Measurements from ENCODE around the gene HSPD1. TPM values are rescaled to one million over a fixed set of nuclear protein-coding genes. Genes with fewer than 3 reads are reported as not detected.
A peak's percentile ranks its signal among the peaks of the same experiment; 100 is the strongest.

HSPD1 gene
- total RNA-seq = 100 to 1,000 TPM in 3 of 4 donors, 10 to 100 TPM in 1; 88.4 to 221 (median 122) TPM

GRCh38 chr2:197499594-197500502, at the start of gene HSPD1, which contains the start of gene HSPE1:
Gene HSPD1 (minus strand): TSS chr2:197499840. CDS start chr2:197498848, 992 bp downstream.
Gene HSPE1 (plus strand): TSS chr2:197500379. CDS start chr2:197500437, 58 bp downstream.
- Histone ChIP-seq H3K27ac (peak within 1 kb of the TSS; percentile 92 to 95 (median 94)), H3K4me1 (peaks cover 0 to 42% (median 21%) of the 10 kb centered on the region in 4 donors), H3K4me3 (peak within 1 kb of the TSS; percentile 75 to 85 (median 80)), H3K27me3 (no peaks in the 10 kb centered on the region), H3K9me3 (no peaks in the 10 kb centered on the region), H3K36me3 (peaks cover 0 to 31% (median 0%) of the 10 kb centered on the region in 3 donors)
- DNase-seq = peak; percentile 97 to 99 (median 99)
- peak in 3 of 6 experiments; percentile 34 to 72 (median 60) for TF ChIP-seq CTCF (IDR thresholded peaks at IDR 0.05)
- TF ChIP-seq POLR2A (IDR thresholded peaks at IDR 0.05) = peak; percentile 95 to 99

GRCh38 chr2:197548582-197548981, 48.9 kb upstream of the HSPD1 start:
- TF ChIP-seq CTCF (IDR thresholded peaks at IDR 0.05) (no peak), POLR2A (IDR thresholded peaks at IDR 0.05) (no peak)
- Histone ChIP-seq H3K36me3 (peaks cover 0 to 69% (median 0%) of the 10 kb centered on the region in 3 donors), H3K4me3 (no peak overlapping the region), H3K27ac (no peak overlapping the region), H3K4me1 (no peaks in the 10 kb centered on the region), H3K9me3 (no peaks in the 10 kb centered on the region), H3K27me3 (no peaks in the 10 kb centered on the region)
- DNase-seq = no peak

GRCh38 chr2:197547163-197547900, 47.7 kb upstream of the HSPD1 start:
- Histone ChIP-seq H3K27ac (no peak overlapping the region), H3K4me3 (no peak overlapping the region), H3K4me1 (no peaks in the 10 kb centered on the region), H3K36me3 (peaks cover 0 to 69% (median 0%) of the 10 kb centered on the region in 3 donors), H3K9me3 (no peaks in the 10 kb centered on the region), H3K27me3 (no peaks in the 10 kb centered on the region)
- no peak for TF ChIP-seq CTCF (IDR thresholded peaks at IDR 0.05)
- TF ChIP-seq POLR2A (IDR thresholded peaks at IDR 0.05) = no peak
- no peak for DNase-seq

GRCh38 chr2:197543206-197543605, 43.6 kb upstream of the HSPD1 start:
- no peak for DNase-seq
- Histone ChIP-seq H3K9me3 (no peaks in the 10 kb centered on the region), H3K4me3 (no peak overlapping the region), H3K36me3 (peaks cover 0 to 59% (median 0%) of the 10 kb centered on the region in 3 donors), H3K4me1 (no peaks in the 10 kb centered on the region), H3K27ac (no peak overlapping the region), H3K27me3 (no peaks in the 10 kb centered on the region)
- no peak for TF ChIP-seq POLR2A (IDR thresholded peaks at IDR 0.05)
- TF ChIP-seq CTCF (IDR thresholded peaks at IDR 0.05) = no peak

- Histone ChIP-seq H3K9me3 (no peaks in the 10 kb centered on the region), H3K36me3 (peaks cover 0 to 65% (median 0%) of the 10 kb centered on the region in 3 donors), H3K27me3 (no peaks in the 10 kb centered on the region), H3K27ac (no peak overlapping the region), H3K4me1 (no peaks in the 10 kb centered on the region), H3K4me3 (no peak overlapping the region)
- no peak for DNase-seq
- TF ChIP-seq CTCF (IDR thresholded peaks at IDR 0.05) (no peak), POLR2A (IDR thresholded peaks at IDR 0.05) (no peak)
These were observed 40.1 kb upstream of the HSPD1 start for GRCh38 chr2:197539734-197540133.

Data from Peyer's patch (tissue), 4 donors.